Psoas muscle (tissue), 8 donors: ENCODE data around the gene CLSTN3. TPM values are rescaled to one million over a fixed set of nuclear protein-coding genes. Genes with fewer than 3 reads are reported as not detected.

Source experiments
- ATAC-seq, 4 donors: fragments of 200-7000 bp; cut with Tn5 transposase; one replicate each; pipeline ENCODE4 v1.9.1; 2020; ENCODE audit warnings: moderate library complexity in 3 of 4, mild to moderate bottlenecking in 2 of 4
- DNase-seq, 2 donors: peaks; one replicate each; pipeline ENCODE4 v3.0.0-alpha.2; 2020
- H3K27ac ChIP-seq: fragments of 200-600 bp; one replicate; pipeline ENCODE4 v1.8.0; 2022
- H3K27me3 ChIP-seq, 3 donors: fragments of 200-600 bp in 1 of 3; one replicate each; pipeline versions ENCODE4 v1.6.1 to v1.8.0; 2013 to 2022; ENCODE audit warnings: low read length in 2 of 3, mild to moderate bottlenecking in 2 of 3, moderate library complexity in 1 of 3; ENCODE audit not compliant: insufficient read depth in 3 of 3
- H3K36me3 ChIP-seq, 2 donors: fragments of 200-600 bp in 1 of 2; one replicate each; pipeline versions ENCODE4 v1.6.1 to v1.8.0; 2013 to 2022; ENCODE audit warnings: low read depth in 1 of 2, mild to moderate bottlenecking in 1 of 2, moderate library complexity in 1 of 2; ENCODE audit not compliant: insufficient read depth in 1 of 2
- H3K4me1 ChIP-seq: fragments of 200-600 bp; one replicate; pipeline ENCODE4 v1.8.0; 2022
- H3K4me3 ChIP-seq: fragments of 200-600 bp; one replicate; pipeline ENCODE4 v1.8.0; 2022; ENCODE audit warnings: mild to moderate bottlenecking
- H3K9me3 ChIP-seq: fragments of 200-600 bp; one replicate; pipeline ENCODE4 v1.8.0; 2022
- WGBS, 3 donors: extraction: QIAGEN DNeasy Blood & Tissue Kit; methylation state at CpG; one replicate each; pipeline versions ENCODE4 v1.1.6 to v1.1.7; 2013; 5-methylcytosine and 5-hydroxymethylcytosine counted together
- intact Hi-C, 2 donors: fragments of 100-400 bp; cut with DNase I; formaldehyde crosslinking; loops; one replicate each; pipeline versions ENCODE4 v1.11.0 to v1.14.2; 2022
- polyA plus RNA-seq, 3 donors: library from polyadenylated mRNA; stranded (reverse); fragments of 200-250 nt; gene quantifications; one replicate each; pipeline ENCODE4 v1.2.3, GENCODE V29; 2013
- total RNA-seq, 4 donors: library from RNA; stranded (reverse); fragmentation: NEBNext Ultra II Directional in 2 of 4; extraction: Animal tissue kit (Norgen Biotek cat#: 25700) in 2 of 4; gene quantifications; one replicate each; pipeline versions ENCODE4 v1.2.1 to v1.2.4, GENCODE V29; 2021 to 2023
- TF ChIP-seq, protein P1 (sequence below): fragments of 200-600 bp; IDR thresholded peaks from one replicate; pipeline ENCODE4 v1.8.0; 2022; ENCODE audit warnings: antibody characterized with exemption
- donor health status: healthy with polysubstance abuse.
- donor health status: DM: no; HTN: no; CAD: no; lungs with moderate emphysema.
- donor health status: Bipolar disorder and iron deficiency.
- donor health status: healthy.
- donor health status: DM: yes; HTN: yes; CAD: no.
- donor health status: DM: no; HTN: no; CAD: no.
- donor health status: DM: no; HTN: no; CAD: no.
- donor health status: DM: yes; HTN: yes; CAD: no.

CLSTN3 gene
- total and polyA plus RNA-seq, 7 donors: 1.2 to 5.1 (median 3.2) TPM

DNA sequence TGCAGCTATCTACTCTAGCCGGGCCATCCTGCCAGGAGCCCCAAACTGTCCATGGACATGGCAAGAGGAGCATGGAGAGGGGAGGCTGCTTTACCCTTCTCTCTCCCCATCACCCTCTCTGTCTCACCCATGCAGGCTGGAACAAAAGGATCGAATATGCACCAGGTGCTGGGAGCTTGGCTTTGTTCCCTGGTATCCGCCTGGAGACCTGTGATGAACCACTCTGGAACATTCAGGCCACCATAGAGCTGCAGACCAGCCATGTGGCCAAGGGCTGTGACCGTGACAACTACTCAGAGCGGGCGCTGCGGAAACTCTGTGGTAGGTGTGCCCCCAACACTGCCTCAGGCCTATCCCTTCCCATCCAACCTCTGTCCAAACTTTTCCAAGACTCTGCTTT lies 5.9 kb downstream of the CLSTN3 start:
- no peak overlapping the region for H3K27ac ChIP-seq
- no peaks in the 10 kb centered on the region for H3K4me1 ChIP-seq
- H3K9me3 ChIP-seq: no peaks in the 10 kb centered on the region
- intact Hi-C loops: no loop called here
- no peaks in the 10 kb centered on the region for H3K36me3 ChIP-seq
- TF ChIP-seq, protein P1, sequence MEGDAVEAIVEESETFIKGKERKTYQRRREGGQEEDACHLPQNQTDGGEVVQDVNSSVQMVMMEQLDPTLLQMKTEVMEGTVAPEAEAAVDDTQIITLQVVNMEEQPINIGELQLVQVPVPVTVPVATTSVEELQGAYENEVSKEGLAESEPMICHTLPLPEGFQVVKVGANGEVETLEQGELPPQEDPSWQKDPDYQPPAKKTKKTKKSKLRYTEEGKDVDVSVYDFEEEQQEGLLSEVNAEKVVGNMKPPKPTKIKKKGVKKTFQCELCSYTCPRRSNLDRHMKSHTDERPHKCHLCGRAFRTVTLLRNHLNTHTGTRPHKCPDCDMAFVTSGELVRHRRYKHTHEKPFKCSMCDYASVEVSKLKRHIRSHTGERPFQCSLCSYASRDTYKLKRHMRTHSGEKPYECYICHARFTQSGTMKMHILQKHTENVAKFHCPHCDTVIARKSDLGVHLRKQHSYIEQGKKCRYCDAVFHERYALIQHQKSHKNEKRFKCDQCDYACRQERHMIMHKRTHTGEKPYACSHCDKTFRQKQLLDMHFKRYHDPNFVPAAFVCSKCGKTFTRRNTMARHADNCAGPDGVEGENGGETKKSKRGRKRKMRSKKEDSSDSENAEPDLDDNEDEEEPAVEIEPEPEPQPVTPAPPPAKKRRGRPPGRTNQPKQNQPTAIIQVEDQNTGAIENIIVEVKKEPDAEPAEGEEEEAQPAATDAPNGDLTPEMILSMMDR: no peak
- no peak overlapping the region for H3K4me3 ChIP-seq
- peaks cover 0 to 5% (median 0%) of the 10 kb centered on the region in 3 donors for H3K27me3 ChIP-seq
- DNase-seq (no peak), ATAC-seq (no peak)
- 81 to 91% (median 85%) methylated on average over 7 of the region's 7 CpGs for WGBS, 3 donors

- DNase-seq: no peak
- H3K36me3 ChIP-seq: no peaks in the 10 kb centered on the region
- intact Hi-C loops: no loop called here
- ATAC-seq: no peak
- TF ChIP-seq, protein P1: no peak
- H3K4me3 ChIP-seq: no peak overlapping the region
- H3K27ac ChIP-seq: no peak overlapping the region
- H3K4me1 ChIP-seq: no peaks in the 10 kb centered on the region
- no peaks in the 10 kb centered on the region for H3K27me3 ChIP-seq
- no peaks in the 10 kb centered on the region for H3K9me3 ChIP-seq
- WGBS, 3 donors: 79 to 83% (median 80%) methylated on average over 3 of the region's 3 CpGs
Measured at GRCh38 chr12:7136676-7137075, 6.5 kb downstream of the CLSTN3 start.

- H3K9me3 ChIP-seq: no peaks in the 10 kb centered on the region
- no peaks in the 10 kb centered on the region for H3K27me3 ChIP-seq
- no peaks in the 10 kb centered on the region for H3K36me3 ChIP-seq
- intact Hi-C loops: no loop called here
- H3K27ac ChIP-seq: no peak overlapping the region
- ATAC-seq: no peak
- no peak for DNase-seq
- 72 to 89% (median 84%) methylated on average over 4 of the region's 4 CpGs for WGBS, 3 donors
- H3K4me1 ChIP-seq: no peaks in the 10 kb centered on the region
- H3K4me3 ChIP-seq: no peak overlapping the region
- TF ChIP-seq, protein P1: no peak
Measured at GRCh38 chr12:7137908-7138307, 7.7 kb downstream of the CLSTN3 start.

GRCh38 chr12:7139200-7139599 lies 9.0 kb downstream of the CLSTN3 start:
- Histone ChIP-seq H3K4me1 (no peaks in the 10 kb centered on the region), H3K27me3 (no peaks in the 10 kb centered on the region), H3K27ac (no peak overlapping the region), H3K9me3 (no peaks in the 10 kb centered on the region), H3K4me3 (no peak overlapping the region), H3K36me3 (no peaks in the 10 kb centered on the region)
- WGBS, 3 donors: 73 to 99% (median 98%) methylated on average over 2 of the region's 2 CpGs
- no peak for ATAC-seq
- no peak for DNase-seq
- TF ChIP-seq, protein P1: no peak
- intact Hi-C loops: no loop called here

- Histone ChIP-seq H3K4me1 (no peaks in the 10 kb centered on the region), H3K4me3 (no peak overlapping the region), H3K27me3 (no peaks in the 10 kb centered on the region), H3K9me3 (no peaks in the 10 kb centered on the region), H3K27ac (no peak overlapping the region), H3K36me3 (no peaks in the 10 kb centered on the region)
- TF ChIP-seq, protein P1: no peak
- 49 to 64% (median 51%) methylated on average over 7 of the region's 7 CpGs for WGBS, 3 donors
- ATAC-seq (peak in 1 of 4 donors; percentile 9), DNase-seq (no peak)
- intact Hi-C loops: loop anchor here in 1 of 2 donors (10.0 kb wide), 1 partner anchor 493 kb away; no protein-coding TSS in a partner anchor
Measured at GRCh38 chr12:7141351-7142005, 11.3 kb downstream of the CLSTN3 start.
